Mucosa of stomach (tissue), 1 donor: Measurements from ENCODE around the gene TMEM175.
"Not testable (repeated sequence)": the region's sequence is repeated elsewhere in the genome, so short reads cannot be mapped to it uniquely, and the experiment has no call there.

Source experiments
- H3K27me3 ChIP-seq: one replicate; pipeline ENCODE4 v1.7.0; 2013; ENCODE audit warnings: mild to moderate bottlenecking, low read length; ENCODE audit not compliant: control insufficient read depth, insufficient read depth
- H3K36me3 ChIP-seq: one replicate; pipeline ENCODE4 v1.7.0; 2013; ENCODE audit warnings: low read length; ENCODE audit not compliant: control insufficient read depth, insufficient read depth
- H3K4me1 ChIP-seq: one replicate; pipeline ENCODE4 v1.7.0; 2013; ENCODE audit warnings: mild to moderate bottlenecking, low read length; ENCODE audit not compliant: control insufficient read depth, insufficient read depth
- H3K4me3 ChIP-seq: one replicate; pipeline ENCODE4 v1.7.0; 2013; ENCODE audit warnings: low read length
- H3K9ac ChIP-seq: one replicate; pipeline ENCODE4 v1.7.0; 2013; ENCODE audit warnings: mild to moderate bottlenecking, low read length, moderate library complexity
- H3K9me3 ChIP-seq: one replicate; pipeline ENCODE4 v1.7.0; 2013; ENCODE audit warnings: mild to moderate bottlenecking, low read length, moderate library complexity; ENCODE audit not compliant: control insufficient read depth
- donor health status: Pancreatic carcinoma.

The TMEM175 gene

GRCh38 chr4:974668-975067 lies 42.4 kb downstream of the TMEM175 start:
- Histone ChIP-seq H3K4me3 (no peak overlapping the region), H3K4me1 (peaks cover 26% of the 10 kb centered on the region), H3K27me3 (no peaks in the 10 kb centered on the region), H3K9ac (no peak overlapping the region), H3K36me3 (no peaks in the 10 kb centered on the region), H3K9me3 (no peaks in the 10 kb centered on the region)

GRCh38 chr4:976016-976415 lies 43.8 kb downstream of the TMEM175 start:
- not testable (repeated sequence) for H3K9me3 ChIP-seq, H3K9ac ChIP-seq, H3K36me3 ChIP-seq, H3K4me3 ChIP-seq, H3K27me3 ChIP-seq
- peaks cover 14% of the 10 kb centered on the region for H3K4me1 ChIP-seq

GRCh38 chr4:978957-979701 lies 46.9 kb downstream of the TMEM175 start:
- H3K4me1 ChIP-seq: no peaks in the 10 kb centered on the region
- no peaks in the 10 kb centered on the region for H3K9me3 ChIP-seq
- no peaks in the 10 kb centered on the region for H3K27me3 ChIP-seq
- H3K4me3 ChIP-seq: no peak overlapping the region
- H3K9ac ChIP-seq: no peak overlapping the region
- no peaks in the 10 kb centered on the region for H3K36me3 ChIP-seq

GRCh38 chr4:982291-982690 lies 50.0 kb downstream of the TMEM175 start:
- Histone ChIP-seq H3K4me3 (no peak overlapping the region), H3K36me3 (no peaks in the 10 kb centered on the region), H3K9ac (no peak overlapping the region), H3K27me3 (no peaks in the 10 kb centered on the region), H3K9me3 (no peaks in the 10 kb centered on the region), H3K4me1 (peaks cover 11% of the 10 kb centered on the region)

GRCh38 chr4:982814-983213 lies 50.6 kb downstream of the TMEM175 start:
- no peaks in the 10 kb centered on the region for H3K36me3 ChIP-seq

GRCh38 chr4:984336-985054 lies 52.2 kb downstream of the TMEM175 start:
- H3K9ac ChIP-seq: peak overlapping the region; percentile 31
- no peaks in the 10 kb centered on the region for H3K9me3 ChIP-seq
- peak overlapping the region; percentile 60 for H3K4me3 ChIP-seq
- no peaks in the 10 kb centered on the region for H3K27me3 ChIP-seq
- no peaks in the 10 kb centered on the region for H3K36me3 ChIP-seq
- peaks cover 19% of the 10 kb centered on the region for H3K4me1 ChIP-seq

More at GRCh38 chr4:982814-983213, 50.6 kb downstream of the TMEM175 start:
- Histone ChIP-seq H3K4me1 (peaks cover 16% of the 10 kb centered on the region), H3K9me3 (no peaks in the 10 kb centered on the region), H3K4me3 (no peak overlapping the region), H3K9ac (no peak overlapping the region), H3K27me3 (no peaks in the 10 kb centered on the region)

GRCh38 chr4:985123-985830 lies 53.0 kb downstream of the TMEM175 start:
- no peaks in the 10 kb centered on the region for H3K36me3 ChIP-seq
- H3K27me3 ChIP-seq: no peaks in the 10 kb centered on the region
- H3K9ac ChIP-seq: peak overlapping the region; percentile 31

GRCh38 chr4:986428-986878 lies 54.2 kb downstream of the TMEM175 start:
- peak overlapping the region; percentile 23 for H3K4me3 ChIP-seq
- no peaks in the 10 kb centered on the region for H3K9me3 ChIP-seq
- H3K9ac ChIP-seq: peak overlapping the region; percentile 60
- peaks cover 22% of the 10 kb centered on the region for H3K4me1 ChIP-seq
- no peaks in the 10 kb centered on the region for H3K27me3 ChIP-seq
- no peaks in the 10 kb centered on the region for H3K36me3 ChIP-seq

More at GRCh38 chr4:985123-985830, 53.0 kb downstream of the TMEM175 start:
- peaks cover 19% of the 10 kb centered on the region for H3K4me1 ChIP-seq
- H3K4me3 ChIP-seq: peak overlapping the region; percentile 60
- no peaks in the 10 kb centered on the region for H3K9me3 ChIP-seq

- Histone ChIP-seq H3K9ac (peak within 1 kb of the TSS; percentile 60), H3K27me3 (no peaks in the 10 kb centered on the region), H3K9me3 (no peaks in the 10 kb centered on the region), H3K36me3 (no peaks in the 10 kb centered on the region), H3K4me3 (peak within 1 kb of the TSS; percentile 23), H3K4me1 (peaks cover 28% of the 10 kb centered on the region)
Observed at GRCh38 chr4:986879-987623, 54.8 kb downstream of the TMEM175 start, which contains the start of gene IDUA. Gene IDUA (plus strand): TSS chr4:987044. CDS start chr4:987085, 41 bp downstream.

GRCh38 chr4:987624-988513 lies 55.6 kb downstream of the TMEM175 start:
- Histone ChIP-seq H3K9me3 (no peaks in the 10 kb centered on the region), H3K27me3 (no peaks in the 10 kb centered on the region), H3K4me3 (peak overlapping the region; percentile 23), H3K9ac (peak overlapping the region; percentile 60), H3K4me1 (peaks cover 35% of the 10 kb centered on the region), H3K36me3 (no peaks in the 10 kb centered on the region)
